Skeletal muscle cell (primary cell): ENCODE measurements around the gene OGFOD3.
A peak's percentile ranks its signal among the peaks of the same experiment; 100 is the strongest.
"Not testable (repeated sequence)": the region's sequence is repeated elsewhere in the genome, so short reads cannot be mapped to it uniquely, and the experiment has no call there.

Experiments
- DNase-seq: peaks from one replicate; pipeline ENCODE4 v3.0.0-alpha.2; 2010; ENCODE audit warnings: low read depth
- H3K4me3 ChIP-seq: 2 replicates; pipeline ENCODE4 v1.5.1; 2011; ENCODE audit warnings: low read depth, mild to moderate bottlenecking, control low read depth, low read length, moderate library complexity

The OGFOD3 gene

GRCh38 chr17:82365606-82366295 is 52.6 kb downstream of the OGFOD3 start:
- no peak for DNase-seq
- H3K4me3 ChIP-seq = no peak overlapping the region

GRCh38 chr17:82361885-82362633 is 56.3 kb downstream of the OGFOD3 start:
- no peak for DNase-seq
- no peak overlapping the region for H3K4me3 ChIP-seq

DNA sequence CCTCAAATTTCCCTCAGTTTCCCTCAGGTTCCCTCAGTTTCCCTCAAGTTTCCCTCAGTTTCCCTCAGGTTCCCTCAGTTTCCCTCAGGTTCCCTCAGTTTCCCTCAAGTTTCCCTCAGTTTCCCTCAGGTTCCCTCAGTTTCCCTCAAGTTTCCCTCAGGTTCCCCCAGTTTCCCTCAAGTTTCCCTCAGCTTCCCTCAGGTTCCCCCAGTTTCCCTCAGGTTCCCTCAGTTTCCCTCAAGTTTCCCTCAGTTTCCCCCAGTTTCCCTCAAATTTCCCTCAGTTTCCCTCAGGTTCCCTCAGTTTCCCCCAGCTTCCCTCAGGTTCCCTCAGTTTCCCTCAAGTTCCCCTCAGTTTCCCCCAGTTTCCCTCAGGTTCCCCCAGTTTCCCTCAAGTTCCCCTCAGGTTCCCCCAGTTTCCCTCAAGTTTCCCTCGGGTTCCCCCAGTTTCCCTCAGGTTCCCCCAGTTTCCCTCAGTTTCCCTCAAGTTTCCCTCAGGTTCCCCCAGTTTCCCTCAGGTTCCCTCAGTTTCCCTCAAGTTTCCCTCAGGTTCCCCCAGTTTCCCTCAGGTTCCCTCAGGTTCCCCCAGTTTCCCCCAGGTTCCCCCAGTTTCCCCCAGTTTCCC is 58.8 kb downstream of the OGFOD3 start:
- DNase-seq, H3K4me3 ChIP-seq: not testable (repeated sequence)

GRCh38 chr17:82358465-82359350 is 59.7 kb downstream of the OGFOD3 start, which contains the start of gene TEX19:
TSS of gene TEX19 (plus strand) at chr17:82359247. CDS start at chr17:82362151, 2,904 bp downstream.
- no peak within 1 kb of the TSS for H3K4me3 ChIP-seq
- DNase-seq = no peak

DNA sequence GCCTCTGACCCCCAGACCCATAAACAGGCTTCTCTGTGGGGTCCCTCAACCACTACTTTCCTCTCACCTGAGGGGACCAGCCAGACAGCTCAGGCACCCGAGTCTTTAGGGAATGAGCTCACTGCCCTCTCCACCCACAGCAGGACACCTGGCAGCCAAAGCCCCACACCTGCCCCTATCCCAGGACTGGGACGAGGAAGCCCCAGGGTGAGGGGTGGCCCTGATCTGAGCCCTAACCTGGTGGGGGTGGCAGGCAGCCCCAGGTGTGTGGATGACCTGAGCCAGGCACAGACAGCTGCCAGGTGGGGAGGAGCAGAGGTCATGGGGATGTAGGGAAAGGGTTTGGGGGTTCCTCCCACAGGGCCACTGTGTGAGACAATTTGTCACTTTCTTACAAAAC is 61.0 kb downstream of the OGFOD3 start:
- H3K4me3 ChIP-seq = no peak overlapping the region
- no peak for DNase-seq

DNA sequence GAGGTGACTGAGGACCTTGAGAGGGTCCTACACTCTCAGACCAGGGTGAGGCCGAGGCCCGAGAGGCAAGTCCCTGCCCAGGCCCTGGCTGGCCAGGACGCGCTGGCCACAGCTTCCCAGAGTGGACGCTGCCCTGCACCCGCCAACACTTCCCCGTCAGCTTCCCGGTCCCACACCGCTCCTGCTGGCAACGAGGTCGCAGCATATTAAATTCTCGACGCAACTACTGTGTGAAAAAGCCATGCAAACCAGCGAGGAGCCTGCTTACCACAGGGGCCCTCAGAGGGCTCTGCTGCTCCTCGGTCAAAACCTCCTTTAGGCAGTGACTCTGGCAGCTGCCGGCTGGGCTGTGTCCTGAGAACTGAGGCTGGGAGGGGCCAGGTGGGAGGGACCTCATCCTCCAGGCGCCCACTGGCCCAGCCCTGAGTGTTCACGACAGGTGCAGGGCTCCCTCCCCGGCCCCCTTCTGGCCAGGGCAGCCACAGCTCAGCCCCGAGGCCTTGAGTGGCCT is 61.5 kb downstream of the OGFOD3 start:
- no peak overlapping the region for H3K4me3 ChIP-seq
- no peak for DNase-seq

DNA sequence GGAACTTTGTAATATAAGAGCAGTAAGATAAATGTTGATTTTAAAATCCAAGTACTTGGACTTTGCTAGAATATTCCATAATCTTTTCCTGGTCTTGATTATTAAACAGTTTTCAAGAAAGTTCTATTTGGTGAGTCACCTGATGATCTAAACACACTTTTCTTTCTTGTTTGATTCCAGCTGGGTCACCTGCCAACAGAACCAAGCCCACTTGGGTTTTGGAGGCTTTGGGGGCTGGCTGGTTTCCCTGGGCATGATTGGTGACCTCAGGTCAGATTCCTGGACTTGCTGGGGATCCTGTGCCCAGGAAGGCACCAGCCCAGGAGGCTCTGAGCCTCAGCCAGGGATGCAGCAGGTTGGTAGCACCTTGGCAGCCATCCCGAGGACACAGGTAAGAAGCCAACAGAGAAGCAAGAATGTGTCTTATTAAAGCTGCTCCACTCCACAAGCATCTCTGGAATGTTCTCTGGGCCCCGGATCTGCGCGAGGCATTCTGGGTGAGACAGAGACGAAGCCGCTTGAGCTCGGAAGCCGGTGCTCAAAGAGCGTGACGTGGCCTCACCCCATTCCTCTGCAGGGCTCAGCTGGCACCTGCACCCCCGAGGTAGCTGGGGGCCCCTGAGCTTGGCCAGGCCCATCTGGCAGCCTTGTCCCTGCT is 62.5 kb downstream of the OGFOD3 start:
- no peak for DNase-seq
- no peak overlapping the region for H3K4me3 ChIP-seq

DNA sequence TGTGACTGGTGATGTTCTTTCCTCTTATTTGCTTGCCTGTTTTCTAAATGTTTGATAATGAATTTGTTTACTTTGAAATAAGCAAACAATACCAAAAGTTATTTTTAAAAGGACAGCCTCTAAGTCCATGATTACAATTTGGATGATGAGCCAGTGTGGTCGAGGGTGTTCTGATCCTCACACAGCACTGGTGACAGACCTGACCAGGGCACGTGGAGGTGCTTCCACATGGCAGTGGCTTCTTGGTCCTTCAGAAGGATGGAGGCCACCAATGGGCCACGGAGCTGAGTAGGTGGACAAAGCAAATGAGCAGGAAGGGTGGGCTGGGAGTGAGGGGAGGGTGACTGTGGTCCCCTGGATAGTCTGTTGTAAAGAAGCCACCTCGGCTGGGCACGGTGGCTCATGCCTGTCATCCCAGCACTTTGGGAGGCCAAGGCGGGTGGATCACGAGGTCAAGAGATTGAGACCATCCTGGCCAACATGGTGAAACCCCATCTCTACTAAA is 63.5 kb downstream of the OGFOD3 start:
- no peak for DNase-seq
- no peak overlapping the region for H3K4me3 ChIP-seq

DNA sequence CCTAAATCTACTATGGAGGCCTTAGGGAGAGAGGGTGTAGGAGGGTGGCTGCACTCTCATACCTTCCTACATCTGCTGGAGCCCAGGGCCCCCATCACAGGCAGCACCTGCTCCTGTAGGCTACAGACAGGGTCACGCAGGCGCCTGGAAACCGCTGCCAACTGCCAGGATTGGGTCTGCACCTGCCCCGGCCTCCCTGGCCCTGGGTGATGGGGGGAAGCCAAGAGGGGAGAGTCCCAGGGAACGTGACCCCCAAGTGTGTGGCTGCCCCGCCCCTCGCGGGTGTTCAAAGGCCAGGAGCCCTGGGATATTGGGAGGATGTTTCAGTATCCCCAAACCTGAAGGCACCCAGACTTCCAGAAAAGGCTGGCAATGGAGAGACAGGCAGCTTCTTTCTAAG is 64.9 kb downstream of the OGFOD3 start:
- no peak for DNase-seq

GRCh38 chr17:82351713-82352488 is 66.5 kb downstream of the OGFOD3 start:
- H3K4me3 ChIP-seq = no peak overlapping the region
- DNase-seq = peak; percentile 43

More for the DNA sequence above, 64.9 kb downstream of the OGFOD3 start:
- no peak overlapping the region for H3K4me3 ChIP-seq

DNA sequence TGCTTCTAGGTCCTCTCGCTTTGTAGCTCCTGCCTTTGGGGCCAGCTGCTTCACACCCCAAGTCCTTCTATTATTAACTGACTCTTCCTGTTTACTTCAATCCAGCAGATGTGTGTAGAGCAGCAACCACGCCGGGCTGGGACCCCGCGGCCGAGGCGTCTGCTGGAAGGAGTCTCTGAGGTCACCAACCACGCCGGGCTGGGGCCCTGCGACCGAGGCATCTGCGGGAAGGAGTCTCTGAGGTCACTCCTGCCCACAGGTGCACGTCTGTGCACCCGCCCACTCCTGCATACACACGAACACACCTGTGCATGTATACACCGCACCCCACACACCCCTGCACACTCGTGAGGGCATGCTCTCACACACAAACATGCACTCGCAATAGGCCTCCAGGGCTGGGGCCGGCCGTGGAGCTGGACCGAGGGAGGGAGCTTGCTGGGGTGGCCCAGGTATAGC is 67.1 kb downstream of the OGFOD3 start:
- no peak for DNase-seq
- no peak overlapping the region for H3K4me3 ChIP-seq

GRCh38 chr17:82350182-82351030 is 68.0 kb downstream of the OGFOD3 start:
- no peak overlapping the region for H3K4me3 ChIP-seq
- no peak for DNase-seq

DNA sequence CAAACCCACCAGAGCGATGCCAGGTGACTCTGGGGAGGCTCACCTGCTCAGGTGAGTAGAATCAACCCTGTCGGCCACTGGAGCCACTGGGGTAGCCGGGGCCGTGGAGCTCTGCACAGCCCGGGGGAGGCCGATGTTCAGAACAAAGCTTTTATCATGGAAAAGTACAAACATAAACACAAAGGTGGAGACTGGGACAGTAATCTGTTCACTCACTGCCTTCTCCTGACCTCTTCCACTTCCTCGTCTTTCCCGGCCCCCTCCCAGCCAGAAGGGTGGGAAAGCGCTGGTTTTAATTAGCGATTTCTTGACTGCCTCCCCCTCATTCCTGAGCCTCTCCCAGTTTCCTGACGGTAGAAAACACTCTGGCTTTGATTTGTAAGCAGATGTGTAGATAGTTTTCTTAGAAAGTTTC is 69.1 kb downstream of the OGFOD3 start:
- no peak overlapping the region for H3K4me3 ChIP-seq
- DNase-seq = no peak

- DNase-seq = no peak
- no peak overlapping the region for H3K4me3 ChIP-seq
Observed at GRCh38 chr17:82348866-82349265, 69.5 kb downstream of the OGFOD3 start.

- no peak overlapping the region for H3K4me3 ChIP-seq
- DNase-seq = no peak
Observed at GRCh38 chr17:82348434-82348833, 70.0 kb downstream of the OGFOD3 start.

- not testable (repeated sequence) for DNase-seq, H3K4me3 ChIP-seq
Observed at GRCh38 chr17:82347994-82348393, 70.4 kb downstream of the OGFOD3 start.
